ENCODE measurements around the gene DMRTC1B.
"Not testable (repeated sequence)": the region's sequence is repeated elsewhere in the genome, so short reads cannot be mapped to it uniquely, and the experiment has no call there.

Gene DMRTC1B

GRCh38 chrX:72837532-72837931, 60.8 kb downstream of the DMRTC1B start:
- ATAC-seq, H3K4me1 Mint-ChIP-seq, H3K27ac Mint-ChIP-seq, DNase-seq, H3K9me3 Mint-ChIP-seq, H3K4me3 Mint-ChIP-seq, H3K27me3 Mint-ChIP-seq: not testable (repeated sequence)

- not testable (repeated sequence) for ATAC-seq, H3K4me1 Mint-ChIP-seq, DNase-seq, H3K9me3 Mint-ChIP-seq, H3K27ac Mint-ChIP-seq, H3K4me3 Mint-ChIP-seq, H3K27me3 Mint-ChIP-seq
These were observed 106.2 kb downstream of the DMRTC1B start for GRCh38 chrX:72882898-72883297.

GRCh38 chrX:72889740-72890139, 113.0 kb downstream of the DMRTC1B start:
- not testable (repeated sequence) for H3K4me1 Mint-ChIP-seq, DNase-seq, ATAC-seq, H3K27ac Mint-ChIP-seq, H3K9me3 Mint-ChIP-seq, H3K4me3 Mint-ChIP-seq, H3K27me3 Mint-ChIP-seq
